H9 (cell line): Measurements from ENCODE around the gene EHBP1. TPM values are rescaled to one million over a fixed set of nuclear protein-coding genes. Genes with fewer than 3 reads are reported as not detected.

Experiments used
- DNase-seq: peaks from one replicate; pipeline ENCODE4 v3.0.0-alpha.2; 2017
- H2AFZ ChIP-seq: one replicate; pipeline ENCODE4 v1.6.1; 2013; ENCODE audit warnings: mild to moderate bottlenecking, low read length, control low read depth, moderate library complexity
- H2AK5ac ChIP-seq: 2 replicates; pipeline ENCODE4 v1.6.1; 2013; ENCODE audit warnings: low read length, control low read depth, mixed read lengths; ENCODE audit not compliant: insufficient read length
- H2BK120ac ChIP-seq: one replicate; pipeline ENCODE4 v1.6.1; 2013; ENCODE audit warnings: low read depth, mild to moderate bottlenecking, low read length, control low read depth, inconsistent platforms; ENCODE audit not compliant: poor library complexity, severe bottlenecking
- H2BK12ac ChIP-seq: 2 replicates; pipeline ENCODE4 v1.6.1; 2013; ENCODE audit warnings: low read length, control low read depth, mixed read lengths, low read depth; ENCODE audit not compliant: insufficient read length
- H2BK15ac ChIP-seq: 2 replicates; pipeline ENCODE4 v1.6.1; 2013; ENCODE audit warnings: low read depth, low read length, control low read depth
- H2BK20ac ChIP-seq: one replicate; pipeline ENCODE4 v1.6.1; 2013; ENCODE audit warnings: low read depth, mild to moderate bottlenecking, low read length, control low read depth, inconsistent platforms; ENCODE audit not compliant: poor library complexity, severe bottlenecking
- H2BK5ac ChIP-seq: 2 replicates; pipeline ENCODE4 v1.6.1; 2013; ENCODE audit warnings: low read length, control low read depth, mixed read lengths; ENCODE audit not compliant: insufficient read length
- H3K14ac ChIP-seq: 2 replicates; pipeline ENCODE4 v1.6.1; 2013; ENCODE audit warnings: low read length, control low read depth; ENCODE audit not compliant: insufficient read depth
- H3K18ac ChIP-seq: 2 replicates; pipeline ENCODE4 v1.6.1; 2013; ENCODE audit warnings: low read depth, mild to moderate bottlenecking, mixed read lengths, low read length, control low read depth; ENCODE audit not compliant: insufficient read length
- H3K23ac ChIP-seq: 2 replicates; pipeline ENCODE4 v1.6.1; 2013; ENCODE audit warnings: low read length, control low read depth, mixed read lengths, low read depth; ENCODE audit not compliant: insufficient read length
- H3K23me2 ChIP-seq: 2 replicates; pipeline ENCODE4 v1.6.1; 2013; ENCODE audit warnings: low read depth, mild to moderate bottlenecking, mixed read lengths, low read length, control low read depth; ENCODE audit not compliant: insufficient read length, poor library complexity, severe bottlenecking
- H3K27ac ChIP-seq: 2 replicates; pipeline ENCODE4 v1.5.1; 2013; ENCODE audit warnings: low read length, control low read depth, mixed read lengths, low read depth; ENCODE audit not compliant: insufficient read length
- H3K27me3 ChIP-seq: 2 replicates; pipeline ENCODE4 v1.6.1; 2013; ENCODE audit warnings: low read length, control low read depth, inconsistent platforms; ENCODE audit not compliant: insufficient read depth
- H3K4ac ChIP-seq: 2 replicates; pipeline ENCODE4 v1.6.1; 2013; ENCODE audit warnings: low read depth, mild to moderate bottlenecking, control low read depth, inconsistent platforms, low read length, moderate library complexity
- H3K4me1 ChIP-seq: 2 replicates; pipeline ENCODE4 v1.6.1; 2013; ENCODE audit warnings: low read length, control low read depth, inconsistent platforms; ENCODE audit not compliant: insufficient read depth
- H3K4me2 ChIP-seq: 2 replicates; pipeline ENCODE4 v1.6.1; 2013; ENCODE audit warnings: low read length, control low read depth, mixed read lengths; ENCODE audit not compliant: insufficient read length, insufficient read depth
- H3K56ac ChIP-seq: 2 replicates; pipeline ENCODE4 v1.6.1; 2013; ENCODE audit warnings: low read depth, mild to moderate bottlenecking, mixed read lengths, low read length, control low read depth; ENCODE audit not compliant: insufficient read length
- H3K79me1 ChIP-seq: 2 replicates; pipeline ENCODE4 v1.6.1; 2013; ENCODE audit warnings: low read depth, mild to moderate bottlenecking, moderate library complexity, low read length, control low read depth, inconsistent platforms; ENCODE audit not compliant: insufficient read depth, poor library complexity, severe bottlenecking
- H3K79me2 ChIP-seq: 2 replicates; pipeline ENCODE4 v1.6.1; 2013; ENCODE audit warnings: low read length, control low read depth, inconsistent platforms; ENCODE audit not compliant: insufficient read depth
- H3K9ac ChIP-seq: 2 replicates; pipeline ENCODE4 v1.6.1; 2013; ENCODE audit warnings: low read length, control low read depth, mixed read lengths; ENCODE audit not compliant: insufficient read length; ENCODE audit errors: extremely low read depth
- H3K9me3 ChIP-seq: one replicate; pipeline ENCODE4 v1.6.1; 2013; ENCODE audit warnings: low read depth, low read length, inconsistent platforms; ENCODE audit not compliant: control insufficient read depth
- H3T11ph ChIP-seq: one replicate; pipeline ENCODE4 v1.6.1; 2013; ENCODE audit warnings: mild to moderate bottlenecking, low read length, control low read depth, inconsistent platforms
- H4K20me1 ChIP-seq: one replicate; pipeline ENCODE4 v1.6.1; 2013; ENCODE audit not compliant: control insufficient read depth, insufficient read length, insufficient read depth
- H4K5ac ChIP-seq: 2 replicates; pipeline ENCODE4 v1.6.1; 2013; ENCODE audit warnings: low read depth, mild to moderate bottlenecking, mixed read lengths, low read length, control low read depth; ENCODE audit not compliant: insufficient read length
- H4K8ac ChIP-seq: replicated peaks from 2 replicates; pipeline ENCODE4 v1.6.1; 2013; ENCODE audit warnings: low read length, control low read depth, mixed read lengths, low read depth; ENCODE audit not compliant: insufficient read length
- H4K91ac ChIP-seq: 2 replicates; pipeline ENCODE4 v1.6.1; 2013; ENCODE audit warnings: low read depth, mild to moderate bottlenecking, moderate library complexity, mixed read lengths, low read length, control low read depth; ENCODE audit not compliant: insufficient read length
- H3K27ac Mint-ChIP-seq, 3 experiments: 2 replicates in 2 of 3; 3 replicates in 1 of 3; pipeline ENCODE4 v1.8.0; 2020 to 2021; ENCODE audit warnings: mixed read lengths in 3 of 3, mild to moderate bottlenecking in 1 of 3, moderate library complexity in 1 of 3
- H3K27me3 Mint-ChIP-seq: 2 replicates; pipeline ENCODE4 v1.8.0; 2021; ENCODE audit warnings: low read depth, mild to moderate bottlenecking, moderate library complexity, mixed read lengths
- H3K36me3 Mint-ChIP-seq, 3 experiments: 2 replicates in 2 of 3; 3 replicates in 1 of 3; pipeline ENCODE4 v1.8.0; 2020 to 2021; ENCODE audit warnings: low read depth in 3 of 3, mixed read lengths in 3 of 3; ENCODE audit not compliant: insufficient read depth in 1 of 3
- H3K4me1 Mint-ChIP-seq, 2 experiments: 2 replicates each; pipeline ENCODE4 v1.8.0; 2020; ENCODE audit warnings: mixed read lengths in 2 of 2
- H3K4me3 Mint-ChIP-seq, 2 experiments: 2 replicates in 1 of 2; 3 replicates in 1 of 2; pipeline ENCODE4 v1.8.0; 2020 to 2021; ENCODE audit warnings: mild to moderate bottlenecking in 2 of 2, mixed read lengths in 2 of 2, moderate library complexity in 1 of 2
- H3K9me3 Mint-ChIP-seq, 2 experiments: 2 replicates in 1 of 2; 3 replicates in 1 of 2; pipeline ENCODE4 v1.8.0; 2020; ENCODE audit warnings: mild to moderate bottlenecking in 2 of 2, mixed read lengths in 2 of 2, moderate library complexity in 1 of 2
- CTCF ChIP-seq: fragments of 200-600 bp; sonication (generic); conservative IDR thresholded peaks from 3 replicates; pipeline ENCODE4 v1.8.0; 2021; ENCODE audit warnings: antibody characterized with exemption, mild to moderate bottlenecking
- WGBS: extraction: QIAGEN DNeasy Blood & Tissue Kit; methylation state at CpG from one replicate; pipeline ENCODE4 v1.1.7; 2013; ENCODE audit warnings: missing lambda C conversion rate, low lambda C conversion rate, mixed read lengths; ENCODE audit not compliant: insufficient read length; ENCODE audit errors: extremely low coverage; 5-methylcytosine and 5-hydroxymethylcytosine counted together
- total RNA-seq: library from RNA; stranded (reverse); gene quantifications from 2 replicates; pipeline ENCODE4 v1.2.1, GENCODE V29; 2021

The EHBP1 gene
- total RNA-seq, 1 experiment from 2014 or later: 35.6 TPM

- Histone ChIP-seq H4K91ac (no peak overlapping the region), H3K79me1 (no peaks in the 10 kb centered on the region), H2BK20ac (no peak overlapping the region), H4K8ac (no peak overlapping the region), H3K27me3 (no peaks in the 10 kb centered on the region), H3K4ac (no peak overlapping the region), H3K18ac (no peak overlapping the region), H3K4me2 (no peak overlapping the region), H3K56ac (no peak overlapping the region), H4K5ac (no peak overlapping the region), H2BK5ac (no peak overlapping the region), H3K9ac (no peak overlapping the region), H3K23me2 (no peaks in the 10 kb centered on the region), H2BK120ac (no peak overlapping the region), H4K20me1 (no peaks in the 10 kb centered on the region), H3K27ac (no peak overlapping the region), H3K79me2 (no peaks in the 10 kb centered on the region), H3T11ph (no peak overlapping the region), H2AFZ (no peak overlapping the region), H2BK15ac (no peak overlapping the region), H2AK5ac (no peak overlapping the region), H3K23ac (no peak overlapping the region), H3K14ac (no peak overlapping the region), H3K4me1 (no peaks in the 10 kb centered on the region), H2BK12ac (no peak overlapping the region), H3K9me3 (no peaks in the 10 kb centered on the region)
- peaks cover 2% of the 10 kb centered on the region in 2 experiments; a peak in 3 of 4 replicates for H3K4me1 Mint-ChIP-seq
- H3K27me3 Mint-ChIP-seq: no peaks in the 10 kb centered on the region
- no peaks in the 10 kb centered on the region for H3K9me3 Mint-ChIP-seq
- no CpG with 5 or more reads among the region's 2 CpGs for WGBS
- no peak for TF ChIP-seq CTCF
- no peaks in the 10 kb centered on the region for H3K36me3 Mint-ChIP-seq
- H3K4me3 Mint-ChIP-seq: no peak overlapping the region
- H3K27ac Mint-ChIP-seq: no peak overlapping the region
- DNase-seq: no peak
Observed at GRCh38 chr2:62685256-62685655, 20.3 kb upstream of the EHBP1 start.
